ENCODE results near the gene MANF. TPM values are rescaled to one million over a fixed set of nuclear protein-coding genes. Genes with fewer than 3 reads are reported as not detected.
"Not testable (repeated sequence)": the region's sequence is repeated elsewhere in the genome, so short reads cannot be mapped to it uniquely, and the experiment has no call there.

Gene MANF
- total and polyA plus RNA-seq, 2 donors (not counting 1 experiment from before 2014, with no cell fraction given) = 19.8 to 29.7 TPM

DNA sequence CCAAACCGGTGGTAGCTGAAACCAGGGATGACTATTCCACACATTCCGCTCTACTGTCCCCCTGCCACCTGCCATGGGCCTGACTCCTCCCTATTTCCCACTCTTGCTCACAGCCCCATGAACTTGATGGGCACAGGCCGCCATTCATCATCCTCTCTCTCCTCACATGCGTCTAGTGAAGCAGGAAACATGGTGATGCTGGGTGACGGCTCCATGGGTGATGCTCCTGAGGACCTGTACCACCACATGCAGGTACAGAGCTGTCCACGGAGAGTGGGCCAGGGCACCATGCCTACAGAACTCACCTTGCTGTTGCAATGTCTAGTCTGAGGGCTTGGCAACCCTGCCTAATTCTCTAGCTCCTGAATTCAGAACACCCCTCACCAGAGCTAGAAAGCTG, 23.3 kb upstream of the MANF start:
- intact Hi-C loops (cut with micrococcal nuclease) = no loop called here
- Histone ChIP-seq H3K27me3 (replicated peaks in 1 of 4; ENCODE audit: control extremely low read depth in 1 of 4, control insufficient read depth in 3 of 4, insufficient read depth in 4 of 4, low read length in 3 of 4) (peaks cover 0 to 3% (median 0%) of the 10 kb centered on the region in 4 experiments), H3K4me2 (replicated peaks; ENCODE audit: low read depth, low read length, poor library complexity, severe bottlenecking) (no peak overlapping the region), H3K27ac (ENCODE audit: low read length in 2 of 2) (no peak overlapping the region), H4K20me1 (ENCODE audit: control insufficient read depth, insufficient read depth, low read length, poor library complexity, severe bottlenecking) (no peaks in the 10 kb centered on the region), H3K9ac (ENCODE audit: low read length) (no peak overlapping the region), H3K9me3 (ENCODE audit: control extremely low read depth in 1 of 3, control insufficient read depth in 2 of 3, insufficient read depth in 1 of 3, low read length in 2 of 3) (no peaks in the 10 kb centered on the region), H3K79me2 (ENCODE audit: control insufficient read depth, insufficient read depth, low read length) (no peaks in the 10 kb centered on the region), H3K4me3 (ENCODE audit: control extremely low read depth in 1 of 5, extremely low read depth in 1 of 5, insufficient read depth in 1 of 5, low read depth in 2 of 5, low read length in 4 of 5) (no peak overlapping the region), H3K36me3 (replicated peaks in 1 of 2; ENCODE audit: control extremely low read depth in 1 of 2, control insufficient read depth in 1 of 2, extremely low read depth in 1 of 2, insufficient read depth in 2 of 2, low read length in 1 of 2) (no peaks in the 10 kb centered on the region), H2AFZ (ENCODE audit: insufficient read depth, low read depth, low read length, poor library complexity, severe bottlenecking) (no peak overlapping the region), H3K4me1 (ENCODE audit: control insufficient read depth in 2 of 2, insufficient read depth in 2 of 2, low read length in 2 of 2) (no peaks in the 10 kb centered on the region)
- no peaks in the 10 kb centered on the region for H3K9me3 Mint-ChIP-seq (ENCODE audit: insufficient read depth)
- DNase-seq = no peak
- ChIA-PET POLR2A (interaction anchor here (0.5 to 0.6 kb wide), 2 partner anchors 81 to 1065 kb away, joined by 3 read pairs; no protein-coding TSS in a partner anchor), CTCF (no interaction called here)
- no peak overlapping the region for H3K4me3 Mint-ChIP-seq
- TF ChIP-seq EZH2 (IDR thresholded peaks at IDR 0.05; ENCODE audit: borderline replicate concordance, insufficient read depth, low read depth, low read length, poor library complexity, severe bottlenecking) = no peak
- TF ChIP-seq, protein P1, sequence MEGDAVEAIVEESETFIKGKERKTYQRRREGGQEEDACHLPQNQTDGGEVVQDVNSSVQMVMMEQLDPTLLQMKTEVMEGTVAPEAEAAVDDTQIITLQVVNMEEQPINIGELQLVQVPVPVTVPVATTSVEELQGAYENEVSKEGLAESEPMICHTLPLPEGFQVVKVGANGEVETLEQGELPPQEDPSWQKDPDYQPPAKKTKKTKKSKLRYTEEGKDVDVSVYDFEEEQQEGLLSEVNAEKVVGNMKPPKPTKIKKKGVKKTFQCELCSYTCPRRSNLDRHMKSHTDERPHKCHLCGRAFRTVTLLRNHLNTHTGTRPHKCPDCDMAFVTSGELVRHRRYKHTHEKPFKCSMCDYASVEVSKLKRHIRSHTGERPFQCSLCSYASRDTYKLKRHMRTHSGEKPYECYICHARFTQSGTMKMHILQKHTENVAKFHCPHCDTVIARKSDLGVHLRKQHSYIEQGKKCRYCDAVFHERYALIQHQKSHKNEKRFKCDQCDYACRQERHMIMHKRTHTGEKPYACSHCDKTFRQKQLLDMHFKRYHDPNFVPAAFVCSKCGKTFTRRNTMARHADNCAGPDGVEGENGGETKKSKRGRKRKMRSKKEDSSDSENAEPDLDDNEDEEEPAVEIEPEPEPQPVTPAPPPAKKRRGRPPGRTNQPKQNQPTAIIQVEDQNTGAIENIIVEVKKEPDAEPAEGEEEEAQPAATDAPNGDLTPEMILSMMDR (IDR thresholded peaks at IDR 0.05) = no peak
- H3K4me1 Mint-ChIP-seq = no peaks in the 10 kb centered on the region
- ATAC-seq (ENCODE audit: low read depth) = no peak
- no peak overlapping the region for H3K27ac Mint-ChIP-seq
- 97% methylated on average over 6 of the region's 6 CpGs for WGBS (ENCODE audit: insufficient coverage)
- peaks cover 8% of the 10 kb centered on the region for H3K27me3 Mint-ChIP-seq

DNA sequence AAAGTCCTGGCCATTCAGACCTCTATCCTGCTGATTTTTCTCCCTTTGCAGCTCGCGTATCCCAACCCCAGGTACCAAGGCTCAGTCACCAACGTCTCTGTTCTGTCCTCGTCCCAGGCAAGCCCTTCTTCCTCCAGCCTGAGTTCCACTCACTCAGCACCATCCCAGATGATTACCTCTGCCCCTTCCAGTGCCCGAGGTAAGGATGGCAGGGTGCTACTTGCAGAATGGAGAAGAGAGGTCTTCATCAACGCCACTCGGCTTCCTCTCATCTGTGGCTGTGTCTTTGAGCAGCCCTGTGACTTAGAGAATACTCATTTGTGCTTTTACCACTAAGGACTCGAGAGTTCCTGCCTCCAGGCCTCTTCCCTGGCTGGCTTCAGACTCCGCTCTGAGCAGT, 22.6 kb upstream of the MANF start:
- TF ChIP-seq EZH2 (IDR thresholded peaks at IDR 0.05; ENCODE audit: borderline replicate concordance, insufficient read depth, low read depth, low read length, poor library complexity, severe bottlenecking) = no peak
- TF ChIP-seq, protein P1 (IDR thresholded peaks at IDR 0.05) = no peak
- peaks cover 16% of the 10 kb centered on the region for H3K27me3 Mint-ChIP-seq
- DNase-seq (no peak), ATAC-seq (ENCODE audit: low read depth) (no peak)
- WGBS (ENCODE audit: insufficient coverage) = 93% methylated on average over 7 of the region's 9 CpGs
- H3K4me3 ChIP-seq (ENCODE audit: control extremely low read depth in 1 of 5, extremely low read depth in 1 of 5, insufficient read depth in 1 of 5, low read depth in 2 of 5, low read length in 4 of 5) = no peak overlapping the region
- H2AFZ ChIP-seq (ENCODE audit: insufficient read depth, low read depth, low read length, poor library complexity, severe bottlenecking) = no peak overlapping the region
- no peak overlapping the region for H3K27ac ChIP-seq (ENCODE audit: low read length in 2 of 2)
- ChIA-PET CTCF (no interaction called here), POLR2A (no interaction called here)
- H4K20me1 ChIP-seq (ENCODE audit: control insufficient read depth, insufficient read depth, low read length, poor library complexity, severe bottlenecking) = no peaks in the 10 kb centered on the region
- H3K4me2 ChIP-seq (replicated peaks; ENCODE audit: low read depth, low read length, poor library complexity, severe bottlenecking) = no peak overlapping the region
- H3K4me1 ChIP-seq (ENCODE audit: control insufficient read depth in 2 of 2, insufficient read depth in 2 of 2, low read length in 2 of 2) = no peaks in the 10 kb centered on the region
- no peak overlapping the region for H3K4me3 Mint-ChIP-seq
- H3K79me2 ChIP-seq (ENCODE audit: control insufficient read depth, insufficient read depth, low read length) = no peaks in the 10 kb centered on the region
- no peaks in the 10 kb centered on the region for H3K9me3 ChIP-seq (ENCODE audit: control extremely low read depth in 1 of 3, control insufficient read depth in 2 of 3, insufficient read depth in 1 of 3, low read length in 2 of 3)
- intact Hi-C loops (cut with micrococcal nuclease) = no loop called here
- H3K27ac Mint-ChIP-seq = no peak overlapping the region
- no peaks in the 10 kb centered on the region for H3K36me3 ChIP-seq (replicated peaks in 1 of 2; ENCODE audit: control extremely low read depth in 1 of 2, control insufficient read depth in 1 of 2, extremely low read depth in 1 of 2, insufficient read depth in 2 of 2, low read length in 1 of 2)
- peaks cover 0 to 3% (median 0%) of the 10 kb centered on the region in 4 experiments for H3K27me3 ChIP-seq (replicated peaks in 1 of 4; ENCODE audit: control extremely low read depth in 1 of 4, control insufficient read depth in 3 of 4, insufficient read depth in 4 of 4, low read length in 3 of 4)
- H3K9ac ChIP-seq (ENCODE audit: low read length) = no peak overlapping the region
- H3K9me3 Mint-ChIP-seq (ENCODE audit: insufficient read depth) = no peaks in the 10 kb centered on the region
- no peaks in the 10 kb centered on the region for H3K4me1 Mint-ChIP-seq

DNA sequence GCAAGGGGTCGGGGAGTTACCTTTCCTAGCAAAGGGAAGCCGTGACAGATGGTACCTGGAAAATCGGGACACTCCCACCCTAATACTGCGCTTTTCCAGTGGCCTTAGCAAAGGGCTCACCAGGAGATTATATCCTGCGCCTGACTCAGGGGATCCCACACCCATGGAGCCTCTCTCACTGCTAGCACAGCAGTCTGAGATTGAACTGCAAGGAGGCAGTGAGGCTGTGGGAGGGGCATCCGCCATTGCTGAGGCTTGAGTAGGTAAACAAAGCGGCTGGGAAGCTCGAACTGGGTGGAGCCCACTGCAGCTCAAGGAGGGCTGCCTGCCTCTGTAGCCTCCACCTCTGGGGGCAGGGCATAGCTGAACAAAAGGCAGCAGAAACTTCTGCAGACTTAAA, 16.8 kb upstream of the MANF start:
- H3K79me2 ChIP-seq (ENCODE audit: control insufficient read depth, insufficient read depth, low read length); intact Hi-C loops (cut with micrococcal nuclease); H4K20me1 ChIP-seq (ENCODE audit: control insufficient read depth, insufficient read depth, low read length, poor library complexity, severe bottlenecking); H3K9me3 ChIP-seq (ENCODE audit: control extremely low read depth in 1 of 3, control insufficient read depth in 2 of 3, insufficient read depth in 1 of 3, low read length in 2 of 3); DNase-seq; H3K27ac Mint-ChIP-seq; H3K4me2 ChIP-seq (replicated peaks; ENCODE audit: low read depth, low read length, poor library complexity, severe bottlenecking); H3K4me1 ChIP-seq (ENCODE audit: control insufficient read depth in 2 of 2, insufficient read depth in 2 of 2, low read length in 2 of 2); H2AFZ ChIP-seq (ENCODE audit: insufficient read depth, low read depth, low read length, poor library complexity, severe bottlenecking); H3K9ac ChIP-seq (ENCODE audit: low read length); H3K4me1 Mint-ChIP-seq; CTCF ChIA-PET; H3K9me3 Mint-ChIP-seq (ENCODE audit: insufficient read depth); H3K27me3 ChIP-seq (replicated peaks in 1 of 4; ENCODE audit: control extremely low read depth in 1 of 4, control insufficient read depth in 3 of 4, insufficient read depth in 4 of 4, low read length in 3 of 4); H3K27ac ChIP-seq (ENCODE audit: low read length in 2 of 2); POLR2A ChIA-PET; ATAC-seq (ENCODE audit: low read depth); H3K4me3 ChIP-seq (ENCODE audit: control extremely low read depth in 1 of 5, extremely low read depth in 1 of 5, insufficient read depth in 1 of 5, low read depth in 2 of 5, low read length in 4 of 5); H3K4me3 Mint-ChIP-seq; H3K36me3 ChIP-seq (replicated peaks in 1 of 2; ENCODE audit: control extremely low read depth in 1 of 2, control insufficient read depth in 1 of 2, extremely low read depth in 1 of 2, insufficient read depth in 2 of 2, low read length in 1 of 2): not testable (repeated sequence)
- H3K27me3 Mint-ChIP-seq = peaks cover 42% of the 10 kb centered on the region
- WGBS (ENCODE audit: insufficient coverage) = 94% methylated on average over 7 of the region's 8 CpGs
